ENCODE results near the gene ANKRD39.

Gene ANKRD39

GRCh38 chr2:96866149-96866548, 8.3 kb upstream of the ANKRD39 start:
- TF ChIP-seq EP300 (IDR thresholded peaks at IDR 0.05; ENCODE audit: borderline replicate concordance): no peak
- TF ChIP-seq TEAD4 (IDR thresholded peaks at IDR 0.05): no peak
- no peak for TF ChIP-seq CREB1 (IDR thresholded peaks at IDR 0.05; ENCODE audit: low read depth)
- TF ChIP-seq TAF1 (IDR thresholded peaks at IDR 0.05; ENCODE audit: low read depth): no peak
- TF ChIP-seq ZBTB7A (IDR thresholded peaks at IDR 0.05; ENCODE audit: low read depth): no peak
- TF ChIP-seq TCF12 (IDR thresholded peaks at IDR 0.05; ENCODE audit: low read depth): no peak
- TF ChIP-seq FOXM1 (IDR thresholded peaks at IDR 0.05; ENCODE audit: borderline replicate concordance, low read depth): no peak
- no peak for TF ChIP-seq EGR1 (IDR thresholded peaks at IDR 0.05)
- no peak for TF ChIP-seq YY1 (IDR thresholded peaks at IDR 0.05; ENCODE audit: low read depth)
- TF ChIP-seq, protein P1, sequence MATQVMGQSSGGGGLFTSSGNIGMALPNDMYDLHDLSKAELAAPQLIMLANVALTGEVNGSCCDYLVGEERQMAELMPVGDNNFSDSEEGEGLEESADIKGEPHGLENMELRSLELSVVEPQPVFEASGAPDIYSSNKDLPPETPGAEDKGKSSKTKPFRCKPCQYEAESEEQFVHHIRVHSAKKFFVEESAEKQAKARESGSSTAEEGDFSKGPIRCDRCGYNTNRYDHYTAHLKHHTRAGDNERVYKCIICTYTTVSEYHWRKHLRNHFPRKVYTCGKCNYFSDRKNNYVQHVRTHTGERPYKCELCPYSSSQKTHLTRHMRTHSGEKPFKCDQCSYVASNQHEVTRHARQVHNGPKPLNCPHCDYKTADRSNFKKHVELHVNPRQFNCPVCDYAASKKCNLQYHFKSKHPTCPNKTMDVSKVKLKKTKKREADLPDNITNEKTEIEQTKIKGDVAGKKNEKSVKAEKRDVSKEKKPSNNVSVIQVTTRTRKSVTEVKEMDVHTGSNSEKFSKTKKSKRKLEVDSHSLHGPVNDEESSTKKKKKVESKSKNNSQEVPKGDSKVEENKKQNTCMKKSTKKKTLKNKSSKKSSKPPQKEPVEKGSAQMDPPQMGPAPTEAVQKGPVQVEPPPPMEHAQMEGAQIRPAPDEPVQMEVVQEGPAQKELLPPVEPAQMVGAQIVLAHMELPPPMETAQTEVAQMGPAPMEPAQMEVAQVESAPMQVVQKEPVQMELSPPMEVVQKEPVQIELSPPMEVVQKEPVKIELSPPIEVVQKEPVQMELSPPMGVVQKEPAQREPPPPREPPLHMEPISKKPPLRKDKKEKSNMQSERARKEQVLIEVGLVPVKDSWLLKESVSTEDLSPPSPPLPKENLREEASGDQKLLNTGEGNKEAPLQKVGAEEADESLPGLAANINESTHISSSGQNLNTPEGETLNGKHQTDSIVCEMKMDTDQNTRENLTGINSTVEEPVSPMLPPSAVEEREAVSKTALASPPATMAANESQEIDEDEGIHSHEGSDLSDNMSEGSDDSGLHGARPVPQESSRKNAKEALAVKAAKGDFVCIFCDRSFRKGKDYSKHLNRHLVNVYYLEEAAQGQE (IDR thresholded peaks at IDR 0.05; ENCODE audit: low read depth): no peak
- no peak for TF ChIP-seq CEBPB (IDR thresholded peaks at IDR 0.05)
- TF ChIP-seq RAD21 (IDR thresholded peaks at IDR 0.05; ENCODE audit: low read depth): no peak
- no peak for TF ChIP-seq USF1 (IDR thresholded peaks at IDR 0.05)
- TF ChIP-seq, protein P2, sequence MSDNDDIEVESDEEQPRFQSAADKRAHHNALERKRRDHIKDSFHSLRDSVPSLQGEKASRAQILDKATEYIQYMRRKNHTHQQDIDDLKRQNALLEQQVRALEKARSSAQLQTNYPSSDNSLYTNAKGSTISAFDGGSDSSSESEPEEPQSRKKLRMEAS (IDR thresholded peaks at IDR 0.05): no peak
- TF ChIP-seq NFIC (IDR thresholded peaks at IDR 0.05): no peak

DNA sequence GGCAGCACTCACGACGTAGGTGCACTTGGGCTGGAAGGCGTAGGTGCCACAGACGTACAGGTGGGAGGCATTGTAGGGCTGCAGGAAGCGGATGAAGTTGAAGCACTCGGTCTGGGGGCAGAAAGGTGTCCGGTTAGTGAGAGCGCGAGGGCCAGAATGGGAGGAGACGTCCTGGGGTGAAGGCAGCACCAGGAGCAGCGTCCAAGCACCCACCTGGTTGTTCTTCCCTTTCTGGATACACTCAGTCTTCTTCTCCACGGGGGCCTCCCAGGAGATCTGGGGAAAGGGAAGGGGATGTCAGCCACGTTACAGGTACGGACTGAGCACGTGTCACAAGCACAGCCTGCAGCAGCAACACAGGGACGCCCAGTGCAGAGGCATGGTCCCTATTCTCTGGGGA, 7.8 kb upstream of the ANKRD39 start:
- TF ChIP-seq TEAD4 (IDR thresholded peaks at IDR 0.05) (no peak), TAF1 (IDR thresholded peaks at IDR 0.05; ENCODE audit: low read depth) (no peak), FOXM1 (IDR thresholded peaks at IDR 0.05; ENCODE audit: borderline replicate concordance, low read depth) (no peak), YY1 (IDR thresholded peaks at IDR 0.05; ENCODE audit: low read depth) (no peak), ZBTB7A (IDR thresholded peaks at IDR 0.05; ENCODE audit: low read depth) (no peak), NFIC (IDR thresholded peaks at IDR 0.05) (no peak), USF1 (IDR thresholded peaks at IDR 0.05) (no peak), TCF12 (IDR thresholded peaks at IDR 0.05; ENCODE audit: low read depth) (no peak), CREB1 (IDR thresholded peaks at IDR 0.05; ENCODE audit: low read depth) (no peak), CEBPB (IDR thresholded peaks at IDR 0.05) (no peak), EP300 (IDR thresholded peaks at IDR 0.05; ENCODE audit: borderline replicate concordance) (no peak), RAD21 (IDR thresholded peaks at IDR 0.05; ENCODE audit: low read depth) (no peak), EGR1 (IDR thresholded peaks at IDR 0.05) (no peak)
- TF ChIP-seq, protein P2 (IDR thresholded peaks at IDR 0.05): no peak
- TF ChIP-seq, protein P1 (IDR thresholded peaks at IDR 0.05; ENCODE audit: low read depth): no peak

GRCh38 chr2:96864343-96865091, 6.7 kb upstream of the ANKRD39 start:
- TF ChIP-seq EGR1 (IDR thresholded peaks at IDR 0.05) (no peak), ZBTB7A (IDR thresholded peaks at IDR 0.05; ENCODE audit: low read depth) (no peak), USF1 (IDR thresholded peaks at IDR 0.05) (no peak), EP300 (IDR thresholded peaks at IDR 0.05; ENCODE audit: borderline replicate concordance) (no peak), TAF1 (IDR thresholded peaks at IDR 0.05; ENCODE audit: low read depth) (no peak), TCF12 (IDR thresholded peaks at IDR 0.05; ENCODE audit: low read depth) (no peak), FOXM1 (IDR thresholded peaks at IDR 0.05; ENCODE audit: borderline replicate concordance, low read depth) (no peak), RAD21 (IDR thresholded peaks at IDR 0.05; ENCODE audit: low read depth) (no peak), YY1 (IDR thresholded peaks at IDR 0.05; ENCODE audit: low read depth) (no peak), CREB1 (IDR thresholded peaks at IDR 0.05; ENCODE audit: low read depth) (no peak), NFIC (IDR thresholded peaks at IDR 0.05) (no peak), TEAD4 (IDR thresholded peaks at IDR 0.05) (no peak), CEBPB (IDR thresholded peaks at IDR 0.05) (no peak)
- TF ChIP-seq, protein P2 (IDR thresholded peaks at IDR 0.05): no peak
- TF ChIP-seq, protein P1 (IDR thresholded peaks at IDR 0.05; ENCODE audit: low read depth): no peak
